Measurements from ENCODE around the gene C1S.

GRCh38 chr12:7061596-7061995 lies 1.1 kb downstream of the C1S start:
- TF ChIP-seq CTCF (conservative IDR thresholded peaks at IDR 0.05; ENCODE audit: low read length) (no peak), EZH2phosphoT487 (IDR thresholded peaks at IDR 0.05; ENCODE audit: borderline replicate concordance) (no peak)

Measured in Loucy (cell line).